Measurements from ENCODE around the gene P3H3. TPM values are rescaled to one million over a fixed set of nuclear protein-coding genes. Genes with fewer than 3 reads are reported as not detected.

Gene P3H3
- total and polyA plus RNA-seq, 9 of the 15 experiments (the other 6 are each of a cell fraction or from before 2014, with no cell fraction given), result 0.03 to 15.0 (median 4.8) TPM

- Histone ChIP-seq H3K4me1 (replicated peaks in 1 of 2; ENCODE audit: control insufficient read depth in 2 of 2, insufficient read depth in 2 of 2, low read length in 2 of 2) (peaks cover 29 to 44% of the 10 kb centered on the region in 2 experiments; a peak in 4 of 5 replicates), H3K79me2 (ENCODE audit: control insufficient read depth, insufficient read depth, low read length) (peaks cover 49% of the 10 kb centered on the region), H3K9me3 (replicated peaks; ENCODE audit: control insufficient read depth, insufficient read depth, low read depth, low read length) (no peaks in the 10 kb centered on the region), H3K4me3 (peak within 1 kb of the TSS; percentile 73), H3K36me3 (ENCODE audit: control insufficient read depth, insufficient read depth, low read length) (peaks cover 46% of the 10 kb centered on the region), H3K9ac (ENCODE audit: insufficient read depth in 1 of 2, low read depth in 2 of 2, low read length in 2 of 2) (peak within 1 kb of the TSS; percentile 83 to 95), H3K4me2 (ENCODE audit: insufficient read depth, low read length) (peak within 1 kb of the TSS; percentile 95), H3K9me1 (ENCODE audit: control insufficient read depth, insufficient read depth, low read length) (no peaks in the 10 kb centered on the region), H3K27ac (ENCODE audit: extremely low read depth, low read depth, low read length) (peak within 1 kb of the TSS; percentile 78), H2AFZ (ENCODE audit: low read depth, low read length) (peak within 1 kb of the TSS; percentile 94), H4K20me1 (replicated peaks; ENCODE audit: control insufficient read depth, insufficient read depth, low read length) (peaks cover 43% of the 10 kb centered on the region), H3K27me3 (ENCODE audit: control insufficient read depth in 2 of 2, insufficient read depth in 2 of 2, low read length in 2 of 2) (no peaks in the 10 kb centered on the region)
- in situ Hi-C loops (cut with MboI) (no loop called here), intact Hi-C loops (cut with micrococcal nuclease) (loop anchor here (2.0 kb wide), 1 partner anchor 17 kb away; no protein-coding TSS in a partner anchor)
- ChIA-PET CTCF (ENCODE audit: low intra/inter-chr PET ratio) (no interaction called here), POLR2A (interaction anchor here (0.5 to 11.3 kb wide), 22 partner anchors 8 to 149 kb away, joined by 3 to 174 read pairs (median 4); partner anchors contain the start of genes C12orf57, CDCA3, COPS7A and RNU7-1)
- WGBS (ENCODE audit: insufficient coverage, low coverage, missing lambda C conversion rate), result under 1% methylated on average over 30 of the region's 66 CpGs
- DNase-seq (ENCODE audit: extremely low read depth in 1 of 4, low spot score in 3 of 4) (peak; percentile 89 to 96 (median 92)), FAIRE-seq (peak; percentile 62), ATAC-seq (peak; percentile 88)
- BruUV-seq (replicated peaks), result no TSS peak
- peak; percentile 46 for TF ChIP-seq POLR2B (IDR thresholded peaks at IDR 0.05; ENCODE audit: low read depth, partially characterized antibody)
- no peak for TF ChIP-seq NR0B1 (IDR thresholded peaks at IDR 0.05; ENCODE audit: partially characterized antibody)
- TF ChIP-seq CHD2 (IDR thresholded peaks at IDR 0.05; ENCODE audit: low read depth, low read length), result peak; percentile 68
- TF ChIP-seq E2F6 (IDR thresholded peaks at IDR 0.05; ENCODE audit: borderline replicate concordance in 1 of 2, extremely low read depth in 1 of 2, insufficient read depth in 1 of 2, insufficient read length in 1 of 2, low read depth in 1 of 2, low read length in 1 of 2, poor library complexity in 1 of 2, severe bottlenecking in 1 of 2), result peak in 1 of 2 experiments; percentile 35
- peak; percentile 76; the same call in 1 of the 2 replicates for TF ChIP-seq RB1 (IDR thresholded peaks at IDR 0.05; ENCODE audit: low read depth)
- TF ChIP-seq RBBP5 (IDR thresholded peaks at IDR 0.05; ENCODE audit: borderline replicate concordance, insufficient read depth, low read length, poor library complexity, severe bottlenecking), result peak; percentile 58
- no peak for TF ChIP-seq NR2C2 (CRISPR knock-in tag; IDR thresholded peaks at IDR 0.05)
- 0 out of 2 replicates have a peak, but pooled peaks have one; percentile 51 for TF ChIP-seq NR2C2 (tag; IDR thresholded peaks at IDR 0.05)
- peak; percentile 66; the same call in 1 of the 2 replicates for TF ChIP-seq TFAP4 (CRISPR knock-in tag; IDR thresholded peaks at IDR 0.05; ENCODE audit: borderline replicate concordance)
- TF ChIP-seq HDAC3 (IDR thresholded peaks at IDR 0.05; ENCODE audit: borderline replicate concordance, partially characterized antibody), result no peak
- no peak for TF ChIP-seq SNIP1 (IDR thresholded peaks at IDR 0.05; ENCODE audit: low read depth)
These were observed 45.1 kb downstream of the P3H3 start, which contains the start of gene SPSB2 for GRCh38 chr12:6873094-6874014. TSS of gene SPSB2 (minus strand) at chr12:6873303. CDS start at chr12:6872901, 402 bp downstream.

Measured in K562 (cell line).